WERI-Rb-1 (cell line): Measurements from ENCODE around the gene RXFP1.

Experiments
- DNase-seq: peaks from one replicate; pipeline ENCODE4 v3.0.0-alpha.2; 2020
- H3K27ac ChIP-seq: fragments of 250-450 bp; sonication (Bioruptor Pico); 2 replicates; pipeline ENCODE4 v1.5.1; 2020; ENCODE audit warnings: mild to moderate bottlenecking, moderate library complexity
- H3K27me3 ChIP-seq: fragments of 250-450 bp; sonication (Bioruptor Pico); 2 replicates; pipeline ENCODE4 v1.5.1; 2021; ENCODE audit warnings: mild to moderate bottlenecking, low read depth, moderate library complexity; ENCODE audit not compliant: insufficient read depth, severe bottlenecking
- H3K36me3 ChIP-seq: fragments of 250-450 bp; sonication (Bioruptor Pico); 2 replicates; pipeline ENCODE4 v1.5.1; 2020; ENCODE audit warnings: mild to moderate bottlenecking, moderate library complexity
- H3K4me3 ChIP-seq: 2 replicates; pipeline ENCODE4 v1.5.1; 2011; ENCODE audit warnings: low read depth, mild to moderate bottlenecking, control low read depth, low read length
- H3K9me3 ChIP-seq: fragments of 250-450 bp; sonication (Bioruptor Pico); 2 replicates; pipeline ENCODE4 v1.5.1; 2021; ENCODE audit warnings: mild to moderate bottlenecking, moderate library complexity; ENCODE audit not compliant: severe bottlenecking
- CTCF ChIP-seq: IDR thresholded peaks from 2 replicates; pipeline ENCODE4 v1.5.1; 2011; ENCODE audit warnings: low read depth, mild to moderate bottlenecking, control low read depth, inconsistent platforms, low read length

The RXFP1 gene

GRCh38 chr4:158536833-158537232, 15.2 kb downstream of the RXFP1 start:
- Histone ChIP-seq H3K27ac (no peak overlapping the region), H3K36me3 (no peaks in the 10 kb centered on the region), H3K4me3 (no peak overlapping the region), H3K9me3 (no peaks in the 10 kb centered on the region), H3K27me3 (no peaks in the 10 kb centered on the region)
- no peak for TF ChIP-seq CTCF
- no peak for DNase-seq

GRCh38 chr4:158538176-158538575, 16.5 kb downstream of the RXFP1 start:
- no peak for DNase-seq
- Histone ChIP-seq H3K27ac (no peak overlapping the region), H3K36me3 (no peaks in the 10 kb centered on the region), H3K27me3 (no peaks in the 10 kb centered on the region), H3K4me3 (no peak overlapping the region), H3K9me3 (no peaks in the 10 kb centered on the region)
- no peak for TF ChIP-seq CTCF

- Histone ChIP-seq H3K4me3 (no peak overlapping the region), H3K27me3 (no peaks in the 10 kb centered on the region), H3K9me3 (no peaks in the 10 kb centered on the region), H3K27ac (no peak overlapping the region), H3K36me3 (no peaks in the 10 kb centered on the region)
- TF ChIP-seq CTCF: no peak
- DNase-seq: no peak
These were observed 17.2 kb downstream of the RXFP1 start for GRCh38 chr4:158538911-158539310.

GRCh38 chr4:158540125-158540907, 18.6 kb downstream of the RXFP1 start:
- DNase-seq: no peak
- Histone ChIP-seq H3K9me3 (no peaks in the 10 kb centered on the region), H3K4me3 (no peak overlapping the region), H3K27me3 (no peaks in the 10 kb centered on the region), H3K36me3 (no peaks in the 10 kb centered on the region), H3K27ac (no peak overlapping the region)
- no peak for TF ChIP-seq CTCF

GRCh38 chr4:158541506-158541905, 19.8 kb downstream of the RXFP1 start:
- Histone ChIP-seq H3K9me3 (peaks cover 2% of the 10 kb centered on the region), H3K4me3 (no peak overlapping the region), H3K27ac (no peak overlapping the region), H3K36me3 (no peaks in the 10 kb centered on the region), H3K27me3 (no peaks in the 10 kb centered on the region)
- no peak for TF ChIP-seq CTCF
- DNase-seq: no peak

- Histone ChIP-seq H3K36me3 (no peaks in the 10 kb centered on the region), H3K4me3 (no peak overlapping the region), H3K27me3 (no peaks in the 10 kb centered on the region), H3K9me3 (peaks cover 2% of the 10 kb centered on the region), H3K27ac (no peak overlapping the region)
- no peak for DNase-seq
- no peak for TF ChIP-seq CTCF
These were observed 21.5 kb downstream of the RXFP1 start for GRCh38 chr4:158543191-158543590.
